Measurements from ENCODE around the gene SPPL3.

GRCh38 chr12:120739031-120739762 lies 165.0 kb downstream of the SPPL3 start:
- no peak for TF ChIP-seq POLR2A (IDR thresholded peaks at IDR 0.05; ENCODE audit: low read length)
- TF ChIP-seq GATA1 (IDR thresholded peaks at IDR 0.05; ENCODE audit: low read depth, low read length): no peak

Measured in erythroblast (primary cell).